LoVo (cell line): ENCODE data around the gene TUBD1.
A peak's percentile ranks its signal among the peaks of the same experiment; 100 is the strongest.
"Not testable (repeated sequence)": the region's sequence is repeated elsewhere in the genome, so short reads cannot be mapped to it uniquely, and the experiment has no call there.

Experiments
- DNase-seq: peaks from one replicate; pipeline ENCODE4 v3.0.0-alpha.2; 2016; ENCODE audit warnings: low spot score

The TUBD1 gene

GRCh38 chr17:59892924-59893675 is at the start of gene TUBD1, which contains the start of gene RPS6KB1:
TSS of gene TUBD1 (minus strand) at chr17:59892943. CDS start at chr17:59891002, 1,941 bp downstream.
TSS of gene RPS6KB1 (plus strand) at chr17:59893121. CDS start at chr17:59893185, 64 bp downstream.
- DNase-seq: peak; percentile 100

GRCh38 chr17:59941131-59941530 is 48.4 kb upstream of the TUBD1 start:
- no peak for DNase-seq

- not testable (repeated sequence) for DNase-seq
Observed at GRCh38 chr17:59940697-59941096, 48.0 kb upstream of the TUBD1 start.

GRCh38 chr17:59933317-59933716 is 40.6 kb upstream of the TUBD1 start:
- DNase-seq: not testable (repeated sequence)

- DNase-seq: not testable (repeated sequence)
Observed at GRCh38 chr17:59930768-59931167, 38.0 kb upstream of the TUBD1 start.

GRCh38 chr17:59930121-59930520 is 37.4 kb upstream of the TUBD1 start:
- DNase-seq: not testable (repeated sequence)

GRCh38 chr17:59920637-59921036 is 27.9 kb upstream of the TUBD1 start:
- not testable (repeated sequence) for DNase-seq

- DNase-seq: no peak
Observed at GRCh38 chr17:59916446-59916845, 23.7 kb upstream of the TUBD1 start.

- peak; percentile 63 for DNase-seq
Observed at GRCh38 chr17:59914274-59914854, 21.6 kb upstream of the TUBD1 start.

- DNase-seq: no peak
Observed at GRCh38 chr17:59907467-59907866, 14.7 kb upstream of the TUBD1 start.

GRCh38 chr17:59903455-59903854 is 10.7 kb upstream of the TUBD1 start:
- no peak for DNase-seq

- no peak for DNase-seq
Observed at GRCh38 chr17:59901604-59902003, 8.9 kb upstream of the TUBD1 start.

- DNase-seq: no peak
Observed at GRCh38 chr17:59899099-59899498, 6.4 kb upstream of the TUBD1 start.

- no peak for DNase-seq
Observed at GRCh38 chr17:59897090-59897489, 4.3 kb upstream of the TUBD1 start.

- DNase-seq: peak; percentile 44
Observed at GRCh38 chr17:59893676-59894100, 945 bp upstream of the TUBD1 start.

- DNase-seq: peak; percentile 11
Observed at GRCh38 chr17:59892251-59892923, 356 bp downstream of the TUBD1 start.

- DNase-seq: no peak
Observed at GRCh38 chr17:59890720-59891119, 2.0 kb downstream of the TUBD1 start.

- no peak for DNase-seq
Observed at GRCh38 chr17:59888145-59888750, 4.5 kb downstream of the TUBD1 start.

- DNase-seq: no peak
Observed at GRCh38 chr17:59884861-59885260, 7.9 kb downstream of the TUBD1 start.

GRCh38 chr17:59878624-59879023 is 14.1 kb downstream of the TUBD1 start:
- no peak for DNase-seq

- DNase-seq: no peak
Observed at GRCh38 chr17:59877965-59878364, 14.8 kb downstream of the TUBD1 start.

GRCh38 chr17:59876107-59876506 is 16.6 kb downstream of the TUBD1 start:
- no peak for DNase-seq

- no peak for DNase-seq
Observed at GRCh38 chr17:59874376-59874775, 18.4 kb downstream of the TUBD1 start.
